ENCODE measurements around the gene MOCS1. TPM values are rescaled to one million over a fixed set of nuclear protein-coding genes. Genes with fewer than 3 reads are reported as not detected.

MOCS1 gene
- total RNA-seq, 1 donor from 2014 or later: 15.1 TPM

DNA sequence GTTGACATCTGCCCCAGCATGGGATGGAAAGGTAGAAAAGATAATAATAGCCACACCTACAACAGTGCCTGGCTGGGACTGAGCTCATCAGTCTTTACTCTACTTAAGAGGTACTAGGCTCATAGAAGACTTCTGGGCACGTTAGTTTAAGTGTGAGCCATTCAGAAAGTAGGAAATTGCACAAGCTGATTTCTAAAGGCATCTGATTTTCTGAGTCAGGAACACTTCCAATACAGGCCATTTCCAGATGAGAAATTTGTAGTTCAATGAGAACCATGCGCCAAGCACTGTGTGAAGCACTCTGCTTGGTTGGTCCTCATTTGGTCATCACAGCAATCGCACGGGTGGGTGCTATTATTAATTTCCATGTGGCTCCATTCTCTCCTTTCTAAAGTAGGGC lies 42.3 kb downstream of the MOCS1 start:
- Mint-ChIP-seq H3K27ac (ENCODE audit: unreplicated experiment) (peak overlapping the region; percentile 33), H3K27me3 (ENCODE audit: unreplicated experiment) (no peaks in the 10 kb centered on the region), H3K9me3 (ENCODE audit: unreplicated experiment) (no peaks in the 10 kb centered on the region), H3K36me3 (ENCODE audit: unreplicated experiment) (peaks cover 26% of the 10 kb centered on the region), H3K4me1 (ENCODE audit: unreplicated experiment) (peaks cover 27% of the 10 kb centered on the region), H3K4me3 (ENCODE audit: unreplicated experiment) (no peak overlapping the region)
- DNase-seq (ENCODE audit: extremely low spot score, unreplicated experiment): no peak
- TF ChIP-seq, protein P1, sequence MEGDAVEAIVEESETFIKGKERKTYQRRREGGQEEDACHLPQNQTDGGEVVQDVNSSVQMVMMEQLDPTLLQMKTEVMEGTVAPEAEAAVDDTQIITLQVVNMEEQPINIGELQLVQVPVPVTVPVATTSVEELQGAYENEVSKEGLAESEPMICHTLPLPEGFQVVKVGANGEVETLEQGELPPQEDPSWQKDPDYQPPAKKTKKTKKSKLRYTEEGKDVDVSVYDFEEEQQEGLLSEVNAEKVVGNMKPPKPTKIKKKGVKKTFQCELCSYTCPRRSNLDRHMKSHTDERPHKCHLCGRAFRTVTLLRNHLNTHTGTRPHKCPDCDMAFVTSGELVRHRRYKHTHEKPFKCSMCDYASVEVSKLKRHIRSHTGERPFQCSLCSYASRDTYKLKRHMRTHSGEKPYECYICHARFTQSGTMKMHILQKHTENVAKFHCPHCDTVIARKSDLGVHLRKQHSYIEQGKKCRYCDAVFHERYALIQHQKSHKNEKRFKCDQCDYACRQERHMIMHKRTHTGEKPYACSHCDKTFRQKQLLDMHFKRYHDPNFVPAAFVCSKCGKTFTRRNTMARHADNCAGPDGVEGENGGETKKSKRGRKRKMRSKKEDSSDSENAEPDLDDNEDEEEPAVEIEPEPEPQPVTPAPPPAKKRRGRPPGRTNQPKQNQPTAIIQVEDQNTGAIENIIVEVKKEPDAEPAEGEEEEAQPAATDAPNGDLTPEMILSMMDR (IDR thresholded peaks at IDR 0.05): no peak

GRCh38 chr6:39891353-39891752 lies 42.9 kb downstream of the MOCS1 start:
- peaks cover 19% of the 10 kb centered on the region for H3K36me3 Mint-ChIP-seq (ENCODE audit: unreplicated experiment)

GRCh38 chr6:39889229-39889628 lies 45.0 kb downstream of the MOCS1 start:
- H3K4me3 Mint-ChIP-seq (ENCODE audit: unreplicated experiment): no peak overlapping the region
- H3K9me3 Mint-ChIP-seq (ENCODE audit: unreplicated experiment): no peaks in the 10 kb centered on the region
- H3K4me1 Mint-ChIP-seq (ENCODE audit: unreplicated experiment): peaks cover 51% of the 10 kb centered on the region
- peaks cover 19% of the 10 kb centered on the region for H3K36me3 Mint-ChIP-seq (ENCODE audit: unreplicated experiment)
- no peaks in the 10 kb centered on the region for H3K27me3 Mint-ChIP-seq (ENCODE audit: unreplicated experiment)
- DNase-seq (ENCODE audit: extremely low spot score, unreplicated experiment): no peak
- H3K27ac Mint-ChIP-seq (ENCODE audit: unreplicated experiment): peak overlapping the region; percentile 89
- TF ChIP-seq, protein P1 (IDR thresholded peaks at IDR 0.05): no peak

More at GRCh38 chr6:39891353-39891752, 42.9 kb downstream of the MOCS1 start:
- no peak overlapping the region for H3K4me3 Mint-ChIP-seq (ENCODE audit: unreplicated experiment)
- peaks cover 33% of the 10 kb centered on the region for H3K4me1 Mint-ChIP-seq (ENCODE audit: unreplicated experiment)
- no peaks in the 10 kb centered on the region for H3K27me3 Mint-ChIP-seq (ENCODE audit: unreplicated experiment)
- no peaks in the 10 kb centered on the region for H3K9me3 Mint-ChIP-seq (ENCODE audit: unreplicated experiment)
- TF ChIP-seq, protein P1 (IDR thresholded peaks at IDR 0.05): no peak
- no peak overlapping the region for H3K27ac Mint-ChIP-seq (ENCODE audit: unreplicated experiment)
- no peak for DNase-seq (ENCODE audit: extremely low spot score, unreplicated experiment)

- peak overlapping the region; percentile 89 for H3K27ac Mint-ChIP-seq (ENCODE audit: unreplicated experiment)
- TF ChIP-seq, protein P1 (IDR thresholded peaks at IDR 0.05): no peak
- no peaks in the 10 kb centered on the region for H3K27me3 Mint-ChIP-seq (ENCODE audit: unreplicated experiment)
- peak; percentile 92 for DNase-seq (ENCODE audit: extremely low spot score, unreplicated experiment)
- peaks cover 21% of the 10 kb centered on the region for H3K36me3 Mint-ChIP-seq (ENCODE audit: unreplicated experiment)
- no peak overlapping the region for H3K4me3 Mint-ChIP-seq (ENCODE audit: unreplicated experiment)
- peaks cover 51% of the 10 kb centered on the region for H3K4me1 Mint-ChIP-seq (ENCODE audit: unreplicated experiment)
- H3K9me3 Mint-ChIP-seq (ENCODE audit: unreplicated experiment): no peaks in the 10 kb centered on the region
These were observed 46.4 kb downstream of the MOCS1 start for GRCh38 chr6:39887692-39888450.

GRCh38 chr6:39886871-39887270 lies 47.4 kb downstream of the MOCS1 start:
- H3K4me3 Mint-ChIP-seq (ENCODE audit: unreplicated experiment): no peak overlapping the region
- no peaks in the 10 kb centered on the region for H3K27me3 Mint-ChIP-seq (ENCODE audit: unreplicated experiment)
- no peak for DNase-seq (ENCODE audit: extremely low spot score, unreplicated experiment)
- peak overlapping the region; percentile 89 for H3K27ac Mint-ChIP-seq (ENCODE audit: unreplicated experiment)
- H3K36me3 Mint-ChIP-seq (ENCODE audit: unreplicated experiment): peaks cover 21% of the 10 kb centered on the region
- TF ChIP-seq, protein P1 (IDR thresholded peaks at IDR 0.05): no peak
- no peaks in the 10 kb centered on the region for H3K9me3 Mint-ChIP-seq (ENCODE audit: unreplicated experiment)
- H3K4me1 Mint-ChIP-seq (ENCODE audit: unreplicated experiment): peaks cover 46% of the 10 kb centered on the region
